HEK293 (cell line): ENCODE data around the gene SCOC.

Experiments used
- CTCF ChIA-PET: fragments of 350-600 bp; formaldehyde crosslinking; extraction: SDS; loops from one replicate; lab custom pipeline; 2021; ENCODE audit warnings: antibody characterized with exemption; lab: Yijun Ruan, JAX
- POLR2A ChIA-PET: fragments of 300-600 bp; formaldehyde crosslinking; extraction: SDS; loops from one replicate; lab custom pipeline; 2020; ENCODE audit warnings: antibody characterized with exemption, inconsistent platforms; lab: Yijun Ruan, JAX
- H3K27ac ChIP-seq: fragments of 200-500 bp; sonication (Bioruptor generic); 2 replicates; pipeline ENCODE4 v1.5.1; 2014; ENCODE audit warnings: low read depth, low read length, control low read depth, inconsistent platforms; ENCODE audit errors: extremely low read depth
- H3K36me3 ChIP-seq, 2 experiments: fragments of 200-500 bp in 1 of 2; sonication (Bioruptor generic) in 1 of 2; 1 replicate in 1 of 2; 2 replicates in 1 of 2; pipeline ENCODE4 v1.5.1; 2014 to 2017; ENCODE audit warnings: inconsistent platforms in 2 of 2, low read length in 2 of 2; ENCODE audit not compliant: control insufficient read depth in 2 of 2, insufficient read depth in 1 of 2
- H3K4me1 ChIP-seq: fragments of 200-500 bp; sonication (Bioruptor generic); 2 replicates; pipeline ENCODE4 v1.5.1; 2014; ENCODE audit warnings: mild to moderate bottlenecking, low read length, inconsistent platforms; ENCODE audit not compliant: control insufficient read depth, insufficient read depth
- H3K4me3 ChIP-seq: 2 replicates; pipeline ENCODE4 v1.5.1; 2011; ENCODE audit warnings: low read depth, mild to moderate bottlenecking, control low read depth, low read length, moderate library complexity
- H3K9me3 ChIP-seq: fragments of 200-500 bp; sonication (Bioruptor generic); 2 replicates; pipeline ENCODE4 v1.5.1; 2014; ENCODE audit warnings: low read depth, low read length, inconsistent platforms; ENCODE audit not compliant: control insufficient read depth, insufficient read depth
- FEZF1 ChIP-seq: fragments of 450-650 bp; formaldehyde crosslinking; IDR thresholded peaks from 2 replicates; pipeline ENCODE4 v1.5.1; 2016; ENCODE audit warnings: missing biosample characterization, missing genetic modification characterization
- HOXD13 ChIP-seq: sonication (generic); formaldehyde crosslinking; IDR thresholded peaks from 2 replicates; pipeline ENCODE4 v1.8.0; 2022; ENCODE audit warnings: missing genetic modification reagents, borderline replicate concordance
- INSM2 ChIP-seq: fragments of 450-650 bp; formaldehyde crosslinking; IDR thresholded peaks from 2 replicates; pipeline ENCODE4 v1.5.1; 2016; ENCODE audit warnings: missing biosample characterization, missing genetic modification characterization
- KLF8 ChIP-seq: fragments of 450-650 bp; formaldehyde crosslinking; IDR thresholded peaks from 2 replicates; pipeline ENCODE4 v1.5.1; 2016; ENCODE audit warnings: missing biosample characterization, missing genetic modification characterization
- MEIS1 ChIP-seq: sonication (generic); formaldehyde crosslinking; IDR thresholded peaks from 2 replicates; pipeline ENCODE4 v1.8.1; 2022; ENCODE audit warnings: missing genetic modification reagents, mild to moderate bottlenecking, borderline replicate concordance
- MYNN ChIP-seq: fragments of 450-650 bp; formaldehyde crosslinking; IDR thresholded peaks from 2 replicates; pipeline ENCODE4 v1.5.1; 2016; ENCODE audit warnings: missing biosample characterization, missing genetic modification characterization, borderline replicate concordance
- MZF1 ChIP-seq: fragments of 450-650 bp; formaldehyde crosslinking; IDR thresholded peaks from 2 replicates; pipeline ENCODE4 v1.5.1; 2017; ENCODE audit warnings: missing biosample characterization, missing genetic modification characterization, borderline replicate concordance
- ZBTB17 ChIP-seq: fragments of 450-650 bp; formaldehyde crosslinking; IDR thresholded peaks from 2 replicates; pipeline ENCODE4 v1.5.1; 2016; ENCODE audit warnings: missing biosample characterization, missing genetic modification characterization
- ZNF10 ChIP-seq: fragments of 450-650 bp; formaldehyde crosslinking; IDR thresholded peaks from 2 replicates; pipeline ENCODE4 v1.5.1; 2017; ENCODE audit warnings: missing biosample characterization, missing genetic modification characterization
- ZNF175 ChIP-seq: fragments of 450-650 bp; formaldehyde crosslinking; IDR thresholded peaks from 2 replicates; pipeline ENCODE4 v1.5.1; 2016; ENCODE audit warnings: missing biosample characterization, missing genetic modification characterization
- ZNF18 ChIP-seq: fragments of 450-650 bp; formaldehyde crosslinking; IDR thresholded peaks from 2 replicates; pipeline ENCODE4 v1.5.1; 2016; ENCODE audit warnings: missing biosample characterization, missing genetic modification characterization
- ZNF223 ChIP-seq: fragments of 450-650 bp; formaldehyde crosslinking; IDR thresholded peaks from 2 replicates; pipeline ENCODE4 v1.5.1; 2016; ENCODE audit warnings: missing biosample characterization, missing genetic modification characterization
- ZNF274 ChIP-seq, 2 experiments: fragments of 200-500 bp in 1 of 2; fragments of 450-650 bp in 1 of 2; sonication (Bioruptor generic) in 1 of 2; formaldehyde crosslinking in 1 of 2; IDR thresholded peaks; 2 replicates each; pipeline versions ENCODE4 v1.5.1 to v1.6.1; 2014 to 2016; ENCODE audit warnings: borderline replicate concordance in 1 of 2, inconsistent platforms in 1 of 2, low read length in 1 of 2, missing biosample characterization in 1 of 2, missing genetic modification characterization in 1 of 2
- ZNF341 ChIP-seq: fragments of 450-650 bp; formaldehyde crosslinking; IDR thresholded peaks from 2 replicates; pipeline ENCODE4; 2016; ENCODE audit warnings: low read depth, missing biosample characterization, missing genetic modification characterization
- ZNF350 ChIP-seq: fragments of 450-650 bp; formaldehyde crosslinking; IDR thresholded peaks from 2 replicates; pipeline ENCODE4 v1.5.0; 2017; ENCODE audit warnings: missing biosample characterization, mild to moderate bottlenecking, missing genetic modification characterization
- ZNF433 ChIP-seq: fragments of 450-650 bp; formaldehyde crosslinking; IDR thresholded peaks from 2 replicates; pipeline ENCODE4 v1.5.1; 2016; ENCODE audit warnings: missing biosample characterization, missing genetic modification characterization, low read depth
- ZNF510 ChIP-seq: fragments of 450-650 bp; formaldehyde crosslinking; IDR thresholded peaks from 2 replicates; pipeline ENCODE4 v1.5.1; 2018; ENCODE audit warnings: mild to moderate bottlenecking, missing genetic modification characterization, missing biosample characterization; ENCODE audit not compliant: insufficient replicate concordance
- ZNF558 ChIP-seq: fragments of 450-650 bp; formaldehyde crosslinking; IDR thresholded peaks from 2 replicates; pipeline ENCODE4 v1.5.1; 2016; ENCODE audit warnings: missing biosample characterization, missing genetic modification characterization
- ZNF585B ChIP-seq: fragments of 450-650 bp; formaldehyde crosslinking; IDR thresholded peaks from 2 replicates; pipeline ENCODE4 v1.5.1; 2016; ENCODE audit warnings: missing biosample characterization, missing genetic modification characterization
- ZNF768 ChIP-seq: fragments of 450-650 bp; formaldehyde crosslinking; IDR thresholded peaks from 2 replicates; pipeline ENCODE4 v1.5.1; 2018; ENCODE audit warnings: missing biosample characterization, mild to moderate bottlenecking, missing genetic modification characterization
- ZNF777 ChIP-seq: fragments of 450-650 bp; formaldehyde crosslinking; IDR thresholded peaks from 2 replicates; pipeline ENCODE4 v1.5.1; 2017; ENCODE audit warnings: missing biosample characterization, missing genetic modification characterization, borderline replicate concordance
- ZNF785 ChIP-seq: fragments of 450-650 bp; formaldehyde crosslinking; IDR thresholded peaks from 2 replicates; pipeline ENCODE4 v1.5.1; 2016; ENCODE audit warnings: missing biosample characterization, missing genetic modification characterization
- ZXDB ChIP-seq: fragments of 450-650 bp; formaldehyde crosslinking; IDR thresholded peaks from 2 replicates; pipeline ENCODE4 v1.5.1; 2016; ENCODE audit warnings: missing biosample characterization, missing genetic modification characterization
- TF ChIP-seq, protein P1 (sequence below): fragments of 450-650 bp; formaldehyde crosslinking; IDR thresholded peaks from 2 replicates; pipeline ENCODE4 v1.5.1; 2016; ENCODE audit warnings: missing biosample characterization, missing genetic modification characterization
- TF ChIP-seq, protein P2 (sequence below): fragments of 450-650 bp; formaldehyde crosslinking; IDR thresholded peaks from 2 replicates; pipeline ENCODE4 v1.5.1; 2016; ENCODE audit warnings: missing biosample characterization, missing genetic modification characterization, borderline replicate concordance

SCOC gene

DNA sequence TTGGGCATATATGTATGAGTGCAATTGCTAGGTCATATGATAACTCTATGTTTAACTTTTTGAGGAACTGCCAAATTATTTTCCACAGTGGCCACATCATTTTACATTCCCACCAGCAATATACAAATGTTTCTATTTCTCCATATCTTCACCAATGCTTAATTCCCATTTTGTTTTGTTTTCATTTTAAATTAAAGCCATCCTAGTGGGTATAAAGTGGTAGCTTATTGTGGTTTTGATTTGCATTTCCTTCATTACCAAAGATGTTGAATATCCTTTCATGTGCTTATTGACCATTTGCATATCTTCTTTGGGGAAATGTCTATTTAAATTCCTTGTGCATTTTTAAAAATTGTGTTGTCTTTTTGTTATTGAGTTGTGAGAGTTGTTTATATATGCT is 36.7 kb upstream of the SCOC start:
- H3K36me3 ChIP-seq = no peaks in the 10 kb centered on the region
- H3K4me1 ChIP-seq = no peaks in the 10 kb centered on the region
- H3K27ac ChIP-seq = no peak overlapping the region
- POLR2A ChIA-PET = no interaction called here
- CTCF ChIA-PET = interaction anchor here (0.7 kb wide), 1 partner anchor 203 kb away, joined by 3 read pairs; no protein-coding TSS in a partner anchor
- TF ChIP-seq ZNF510 (tag by site-specific recombination) = no peak
- TF ChIP-seq INSM2 (tag by site-specific recombination) = no peak
- no peak for TF ChIP-seq ZNF558 (tag by site-specific recombination)
- no peak for TF ChIP-seq ZNF10 (tag by site-specific recombination)
- no peak for TF ChIP-seq ZNF223 (tag by site-specific recombination)
- no peak for TF ChIP-seq ZNF175 (tag by site-specific recombination)
- no peak for TF ChIP-seq HOXD13 (CRISPR knock-in tag)
- no peak for TF ChIP-seq ZNF777 (tag by site-specific recombination)
- no peak for TF ChIP-seq KLF8 (tag by site-specific recombination)
- TF ChIP-seq MZF1 (tag by site-specific recombination) = no peak
- no peak for TF ChIP-seq ZNF18 (tag by site-specific recombination)
- no peak for TF ChIP-seq ZNF585B (tag by site-specific recombination)
- TF ChIP-seq, all 188 proteins: peak for 0
- Histone ChIP-seq H3K4me3 (no peak overlapping the region), H3K9me3 (no peaks in the 10 kb centered on the region)

GRCh38 chr4:140342620-140343019 is 30.8 kb upstream of the SCOC start:
- H3K36me3 ChIP-seq = no peaks in the 10 kb centered on the region
- H3K27ac ChIP-seq = no peak overlapping the region
- POLR2A ChIA-PET = no interaction called here
- H3K4me3 ChIP-seq = no peak overlapping the region
- CTCF ChIA-PET = interaction anchor here (1.1 kb wide), 1 partner anchor 12 kb away, joined by 5 read pairs; no protein-coding TSS in a partner anchor
- no peaks in the 10 kb centered on the region for H3K4me1 ChIP-seq
- no peaks in the 10 kb centered on the region for H3K9me3 ChIP-seq
- TF ChIP-seq ZNF768 (tag by site-specific recombination) = no peak
- no peak for TF ChIP-seq ZNF785 (tag by site-specific recombination)
- no peak for TF ChIP-seq ZNF341 (tag by site-specific recombination)
- no peak for TF ChIP-seq ZXDB
- no peak for TF ChIP-seq MYNN (tag by site-specific recombination)
- no peak for TF ChIP-seq ZNF274 (IDR thresholded peaks at IDR 0.05; ENCODE audit: low read length)
- no peak for TF ChIP-seq ZNF274 (tag by site-specific recombination; IDR thresholded peaks at IDR 0.05; ENCODE audit: borderline replicate concordance)
- TF ChIP-seq, protein P1, sequence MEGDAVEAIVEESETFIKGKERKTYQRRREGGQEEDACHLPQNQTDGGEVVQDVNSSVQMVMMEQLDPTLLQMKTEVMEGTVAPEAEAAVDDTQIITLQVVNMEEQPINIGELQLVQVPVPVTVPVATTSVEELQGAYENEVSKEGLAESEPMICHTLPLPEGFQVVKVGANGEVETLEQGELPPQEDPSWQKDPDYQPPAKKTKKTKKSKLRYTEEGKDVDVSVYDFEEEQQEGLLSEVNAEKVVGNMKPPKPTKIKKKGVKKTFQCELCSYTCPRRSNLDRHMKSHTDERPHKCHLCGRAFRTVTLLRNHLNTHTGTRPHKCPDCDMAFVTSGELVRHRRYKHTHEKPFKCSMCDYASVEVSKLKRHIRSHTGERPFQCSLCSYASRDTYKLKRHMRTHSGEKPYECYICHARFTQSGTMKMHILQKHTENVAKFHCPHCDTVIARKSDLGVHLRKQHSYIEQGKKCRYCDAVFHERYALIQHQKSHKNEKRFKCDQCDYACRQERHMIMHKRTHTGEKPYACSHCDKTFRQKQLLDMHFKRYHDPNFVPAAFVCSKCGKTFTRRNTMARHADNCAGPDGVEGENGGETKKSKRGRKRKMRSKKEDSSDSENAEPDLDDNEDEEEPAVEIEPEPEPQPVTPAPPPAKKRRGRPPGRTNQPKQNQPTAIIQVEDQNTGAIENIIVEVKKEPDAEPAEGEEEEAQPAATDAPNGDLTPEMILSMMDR (tag by site-specific recombination) = no peak
- TF ChIP-seq, protein P2, sequence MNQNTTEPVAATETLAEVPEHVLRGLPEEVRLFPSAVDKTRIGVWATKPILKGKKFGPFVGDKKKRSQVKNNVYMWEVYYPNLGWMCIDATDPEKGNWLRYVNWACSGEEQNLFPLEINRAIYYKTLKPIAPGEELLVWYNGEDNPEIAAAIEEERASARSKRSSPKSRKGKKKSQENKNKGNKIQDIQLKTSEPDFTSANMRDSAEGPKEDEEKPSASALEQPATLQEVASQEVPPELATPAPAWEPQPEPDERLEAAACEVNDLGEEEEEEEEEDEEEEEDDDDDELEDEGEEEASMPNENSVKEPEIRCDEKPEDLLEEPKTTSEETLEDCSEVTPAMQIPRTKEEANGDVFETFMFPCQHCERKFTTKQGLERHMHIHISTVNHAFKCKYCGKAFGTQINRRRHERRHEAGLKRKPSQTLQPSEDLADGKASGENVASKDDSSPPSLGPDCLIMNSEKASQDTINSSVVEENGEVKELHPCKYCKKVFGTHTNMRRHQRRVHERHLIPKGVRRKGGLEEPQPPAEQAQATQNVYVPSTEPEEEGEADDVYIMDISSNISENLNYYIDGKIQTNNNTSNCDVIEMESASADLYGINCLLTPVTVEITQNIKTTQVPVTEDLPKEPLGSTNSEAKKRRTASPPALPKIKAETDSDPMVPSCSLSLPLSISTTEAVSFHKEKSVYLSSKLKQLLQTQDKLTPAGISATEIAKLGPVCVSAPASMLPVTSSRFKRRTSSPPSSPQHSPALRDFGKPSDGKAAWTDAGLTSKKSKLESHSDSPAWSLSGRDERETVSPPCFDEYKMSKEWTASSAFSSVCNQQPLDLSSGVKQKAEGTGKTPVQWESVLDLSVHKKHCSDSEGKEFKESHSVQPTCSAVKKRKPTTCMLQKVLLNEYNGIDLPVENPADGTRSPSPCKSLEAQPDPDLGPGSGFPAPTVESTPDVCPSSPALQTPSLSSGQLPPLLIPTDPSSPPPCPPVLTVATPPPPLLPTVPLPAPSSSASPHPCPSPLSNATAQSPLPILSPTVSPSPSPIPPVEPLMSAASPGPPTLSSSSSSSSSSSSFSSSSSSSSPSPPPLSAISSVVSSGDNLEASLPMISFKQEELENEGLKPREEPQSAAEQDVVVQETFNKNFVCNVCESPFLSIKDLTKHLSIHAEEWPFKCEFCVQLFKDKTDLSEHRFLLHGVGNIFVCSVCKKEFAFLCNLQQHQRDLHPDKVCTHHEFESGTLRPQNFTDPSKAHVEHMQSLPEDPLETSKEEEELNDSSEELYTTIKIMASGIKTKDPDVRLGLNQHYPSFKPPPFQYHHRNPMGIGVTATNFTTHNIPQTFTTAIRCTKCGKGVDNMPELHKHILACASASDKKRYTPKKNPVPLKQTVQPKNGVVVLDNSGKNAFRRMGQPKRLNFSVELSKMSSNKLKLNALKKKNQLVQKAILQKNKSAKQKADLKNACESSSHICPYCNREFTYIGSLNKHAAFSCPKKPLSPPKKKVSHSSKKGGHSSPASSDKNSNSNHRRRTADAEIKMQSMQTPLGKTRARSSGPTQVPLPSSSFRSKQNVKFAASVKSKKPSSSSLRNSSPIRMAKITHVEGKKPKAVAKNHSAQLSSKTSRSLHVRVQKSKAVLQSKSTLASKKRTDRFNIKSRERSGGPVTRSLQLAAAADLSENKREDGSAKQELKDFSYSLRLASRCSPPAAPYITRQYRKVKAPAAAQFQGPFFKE = no peak
- TF ChIP-seq ZNF433 (tag by site-specific recombination) = no peak
- TF ChIP-seq FEZF1 (tag by site-specific recombination) = no peak
- no peak for TF ChIP-seq MEIS1 (CRISPR knock-in tag)
- TF ChIP-seq ZBTB17 (tag by site-specific recombination) = no peak
- no peak for TF ChIP-seq ZNF350 (tag by site-specific recombination)
